Measurements from ENCODE around the gene EXOC6B. TPM values are rescaled to one million over a fixed set of nuclear protein-coding genes. Genes with fewer than 3 reads are reported as not detected.

EXOC6B gene
- total RNA-seq, 4 donors from 2014 or later = 14.1 to 107 (median 38.5) TPM

- intact Hi-C loops (cut with DNase I; ENCODE audit: low total_unique reads) = no loop called here
- no peak for DNase-seq
- no peaks in the 10 kb centered on the region for H3K36me3 ChIP-seq
- H3K9me3 ChIP-seq = no peaks in the 10 kb centered on the region
- no peaks in the 10 kb centered on the region for H3K27me3 ChIP-seq
- H3K27ac ChIP-seq = no peak overlapping the region
- H3K4me1 ChIP-seq = peaks cover 0 to 3% of the 10 kb centered on the region in 2 donors
- TF ChIP-seq CTCF (IDR thresholded peaks at IDR 0.05) (no peak), POLR2A (IDR thresholded peaks at IDR 0.05) (no peak)
- H3K4me3 ChIP-seq = no peak overlapping the region
These were observed 551.4 kb downstream of the EXOC6B start for GRCh38 chr2:72274380-72274797.

GRCh38 chr2:72273384-72273783, 552.4 kb downstream of the EXOC6B start:
- Histone ChIP-seq H3K36me3 (no peaks in the 10 kb centered on the region), H3K27ac (no peak overlapping the region), H3K9me3 (no peaks in the 10 kb centered on the region), H3K4me1 (peaks cover 0 to 3% of the 10 kb centered on the region in 2 donors), H3K27me3 (no peaks in the 10 kb centered on the region), H3K4me3 (no peak overlapping the region)
- intact Hi-C loops (cut with DNase I; ENCODE audit: low total_unique reads) = no loop called here
- DNase-seq = no peak
- no peak for TF ChIP-seq POLR2A (IDR thresholded peaks at IDR 0.05)
- no peak for TF ChIP-seq CTCF (IDR thresholded peaks at IDR 0.05)

- intact Hi-C loops (cut with DNase I; ENCODE audit: low total_unique reads) = no loop called here
These were observed 553.8 kb downstream of the EXOC6B start for GRCh38 chr2:72271766-72272641.

GRCh38 chr2:72271276-72271614, 554.6 kb downstream of the EXOC6B start:
- intact Hi-C loops (cut with DNase I; ENCODE audit: low total_unique reads) = no loop called here
- Histone ChIP-seq H3K9me3 (no peaks in the 10 kb centered on the region), H3K4me3 (no peak overlapping the region), H3K27ac (no peak overlapping the region), H3K27me3 (no peaks in the 10 kb centered on the region), H3K36me3 (no peaks in the 10 kb centered on the region), H3K4me1 (peaks cover 0 to 3% of the 10 kb centered on the region in 2 donors)
- TF ChIP-seq CTCF (IDR thresholded peaks at IDR 0.05) = no peak
- no peak for TF ChIP-seq POLR2A (IDR thresholded peaks at IDR 0.05)
- no peak for DNase-seq

More at GRCh38 chr2:72271766-72272641, 553.8 kb downstream of the EXOC6B start:
- H3K4me3 ChIP-seq = no peak overlapping the region
- H3K27me3 ChIP-seq = no peaks in the 10 kb centered on the region
- peak in 1 of 2 donors; percentile 15 for DNase-seq
- H3K27ac ChIP-seq = no peak overlapping the region
- H3K9me3 ChIP-seq = no peaks in the 10 kb centered on the region
- H3K4me1 ChIP-seq = peaks cover 0 to 3% of the 10 kb centered on the region in 2 donors
- no peaks in the 10 kb centered on the region for H3K36me3 ChIP-seq
- no peak for TF ChIP-seq CTCF (IDR thresholded peaks at IDR 0.05)
- no peak for TF ChIP-seq POLR2A (IDR thresholded peaks at IDR 0.05)

- Histone ChIP-seq H3K4me1 (peaks cover 0 to 3% of the 10 kb centered on the region in 2 donors), H3K27ac (no peak overlapping the region), H3K9me3 (no peaks in the 10 kb centered on the region), H3K4me3 (no peak overlapping the region), H3K36me3 (no peaks in the 10 kb centered on the region), H3K27me3 (no peaks in the 10 kb centered on the region)
- no peak for DNase-seq
- TF ChIP-seq POLR2A (IDR thresholded peaks at IDR 0.05) (no peak), CTCF (IDR thresholded peaks at IDR 0.05) (no peak)
- intact Hi-C loops (cut with DNase I; ENCODE audit: low total_unique reads) = no loop called here
These were observed 555.1 kb downstream of the EXOC6B start for GRCh38 chr2:72270556-72271275.
